ENCODE results near the gene PITX1.

DNA sequence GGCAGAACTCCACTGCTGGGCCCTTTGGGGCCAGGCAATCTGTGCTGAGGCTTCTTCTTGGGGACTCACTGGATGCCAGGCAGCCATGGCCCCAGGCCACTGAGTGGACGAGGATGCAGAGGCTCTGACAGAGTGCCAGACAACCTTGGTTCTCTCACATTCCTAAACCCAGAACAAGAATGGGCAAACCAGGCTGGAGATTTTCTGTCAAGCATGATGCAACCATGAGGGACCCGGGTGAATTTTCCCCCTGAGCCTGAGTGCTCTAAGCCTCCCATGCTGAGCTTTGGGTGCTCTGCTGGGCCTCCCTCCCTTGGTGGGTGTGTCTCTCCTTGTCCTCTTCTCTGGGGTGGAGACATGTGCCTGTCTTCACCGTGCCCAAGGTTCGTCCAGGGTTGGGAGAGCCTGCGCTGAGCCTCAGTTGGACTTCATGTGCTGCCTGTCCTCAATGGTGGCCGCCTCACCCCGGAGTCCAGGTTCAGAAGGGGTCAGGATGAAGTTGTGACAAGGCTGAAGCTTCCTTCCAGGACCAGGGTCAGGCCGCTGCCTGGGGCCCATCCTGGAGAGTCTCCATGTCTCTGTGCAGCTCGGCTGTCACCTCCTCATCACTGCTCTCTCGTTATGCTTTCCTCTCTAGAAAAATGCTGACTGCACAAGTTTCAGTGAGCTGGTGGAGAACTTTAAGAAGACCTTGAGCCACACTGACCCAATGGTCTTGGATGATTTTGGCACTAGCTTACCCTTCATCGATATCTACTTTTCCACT lies 24.1 kb downstream of the PITX1 start:
- TF ChIP-seq EZH2 (IDR thresholded peaks at IDR 0.05) (no peak), FOXP2 (optimal IDR thresholded peaks at IDR 0.05; ENCODE audit: control extremely low read depth, extremely low read length, insufficient read depth) (no peak)

Data from SK-N-MC (cell line).